GM12891 (cell line): Measurements from ENCODE around the gene APLP1.
A peak's percentile ranks its signal among the peaks of the same experiment; 100 is the strongest.

ENCODE experiments used
- DNase-seq: peaks from one replicate; pipeline ENCODE4 v3.0.0; 2011; ENCODE audit warnings: low spot score; ENCODE audit not compliant: insufficient read length
- FAIRE-seq: peaks from 2 replicates; lab custom pipeline; 2011; peaks lifted over from hg19 to GRCh38; lab: Jason Lieb, UNC
- PAX5 ChIP-seq: IDR thresholded peaks from 2 replicates; pipeline ENCODE4 v1.6.1; 2011; ENCODE audit warnings: low read length, moderate library complexity, mild to moderate bottlenecking; ENCODE audit not compliant: insufficient read depth, severe bottlenecking
- POLR2A ChIP-seq: IDR thresholded peaks from 2 replicates; pipeline ENCODE4 v1.6.1; 2011; ENCODE audit warnings: low read depth, low read length, control low read depth
- POLR2AphosphoS5 ChIP-seq: IDR thresholded peaks from 2 replicates; pipeline ENCODE4 v1.6.1; 2011; ENCODE audit warnings: low read depth, low read length, control low read depth
- POU2F2 ChIP-seq: IDR thresholded peaks from 2 replicates; pipeline ENCODE4 v1.6.1; 2011; ENCODE audit warnings: low read depth, mild to moderate bottlenecking, control low read depth, low read length, moderate library complexity
- SPI1 ChIP-seq: IDR thresholded peaks from 2 replicates; pipeline ENCODE4 v1.6.1; 2011; ENCODE audit warnings: low read depth, low read length, control low read depth
- TAF1 ChIP-seq: IDR thresholded peaks from 2 replicates; pipeline ENCODE4 v1.6.1; 2011; ENCODE audit warnings: low read depth, low read length, control low read depth

APLP1 gene

DNA sequence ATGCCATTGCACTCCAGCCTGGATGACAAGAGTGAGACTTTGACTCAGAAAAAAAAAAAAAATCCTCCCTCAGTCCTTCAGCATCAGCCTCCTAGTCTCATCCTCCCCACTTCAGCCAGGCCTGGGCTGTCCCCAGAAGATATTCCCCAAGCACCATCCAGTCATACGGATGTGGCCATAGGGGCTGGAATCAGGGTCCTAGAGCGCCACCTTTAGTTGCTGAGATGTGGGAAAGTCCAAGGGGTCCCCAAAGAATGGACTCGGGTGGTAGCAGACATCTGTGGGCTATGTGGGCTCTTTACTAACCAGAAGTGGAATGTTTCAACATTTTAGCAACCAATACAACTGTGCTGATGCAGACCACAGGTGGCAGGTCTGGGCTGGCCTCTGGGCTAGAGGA is 42.8 kb downstream of the APLP1 start:
- TF ChIP-seq SPI1 (no peak), POLR2A (no peak), PAX5 (no peak), POU2F2 (no peak), TAF1 (no peak), POLR2AphosphoS5 (no peak)
- FAIRE-seq = no peak
- no peak for DNase-seq

- DNase-seq = no peak
- no peak for FAIRE-seq
- TF ChIP-seq POLR2A (no peak), POLR2AphosphoS5 (no peak), SPI1 (no peak), POU2F2 (no peak), TAF1 (no peak), PAX5 (no peak)
Observed at GRCh38 chr19:35911790-35912189, 43.4 kb downstream of the APLP1 start.

GRCh38 chr19:35913589-35913988 is 45.2 kb downstream of the APLP1 start:
- FAIRE-seq = no peak
- no peak for DNase-seq
- TF ChIP-seq POLR2AphosphoS5 (no peak), PAX5 (no peak), TAF1 (no peak)

DNA sequence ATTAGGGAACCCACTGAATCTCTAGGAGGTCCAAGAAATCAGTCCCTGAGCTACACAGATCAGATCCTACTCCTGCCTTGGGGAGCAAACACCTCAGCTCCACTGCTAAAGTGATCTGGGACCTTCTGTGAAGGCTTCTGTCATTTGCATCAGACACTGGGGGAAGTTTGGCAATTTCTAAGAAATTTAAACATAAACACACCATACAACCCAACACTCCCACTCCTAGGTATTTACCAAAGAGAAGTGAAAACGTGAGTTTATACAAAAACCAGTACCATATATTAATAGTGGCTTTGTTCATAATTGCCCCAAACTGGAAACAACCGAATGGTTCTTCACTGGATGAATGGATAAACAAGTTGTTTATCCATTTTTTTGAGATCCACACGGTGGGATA is 47.1 kb downstream of the APLP1 start:
- no peak for DNase-seq
- peak; percentile 48 for FAIRE-seq
- TF ChIP-seq POU2F2 = no peak
- peak; percentile 58; the same call in 1 of the 2 replicates for TF ChIP-seq SPI1

DNA sequence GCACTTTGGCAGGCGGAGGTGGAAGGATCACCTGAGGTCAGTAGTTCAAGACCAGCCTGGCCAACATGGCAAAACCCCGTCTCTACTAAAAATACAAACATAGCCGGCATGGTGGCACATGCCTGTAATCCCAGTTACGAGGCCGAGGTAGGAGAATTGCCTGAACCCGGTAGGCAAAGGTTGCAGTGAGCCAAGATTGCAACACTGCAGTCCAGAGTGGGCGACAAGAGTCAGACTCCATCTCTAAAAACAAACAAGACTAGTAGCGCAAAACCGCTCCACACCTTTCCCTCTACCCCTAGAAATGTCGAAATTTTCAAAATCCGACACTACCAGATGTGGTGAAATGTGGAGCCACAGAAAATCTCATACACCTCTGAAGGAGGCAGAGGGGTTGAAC is 50.9 kb downstream of the APLP1 start:
- no peak for FAIRE-seq
- TF ChIP-seq SPI1 (no peak), POLR2AphosphoS5 (no peak), TAF1 (no peak), POLR2A (no peak), PAX5 (no peak), POU2F2 (no peak)
- DNase-seq = no peak

DNA sequence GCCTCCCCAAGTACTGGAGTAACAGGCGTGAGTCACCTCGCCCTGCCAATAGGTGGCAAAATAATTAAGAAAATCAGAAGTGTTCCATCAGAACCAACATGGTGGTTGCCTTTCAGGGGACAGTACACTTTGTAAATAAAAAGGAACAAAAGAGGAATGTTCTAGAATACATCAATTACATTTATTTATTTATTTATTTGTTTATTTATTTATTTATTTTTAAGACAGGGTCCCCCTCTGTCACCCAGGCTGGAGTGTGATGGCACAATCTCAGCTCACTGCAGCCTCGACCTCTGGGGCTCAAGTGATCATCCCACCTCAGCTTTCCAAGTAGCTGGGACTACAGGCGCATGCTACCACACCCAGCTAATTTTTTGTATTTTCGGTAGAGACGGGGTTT is 52.6 kb downstream of the APLP1 start:
- DNase-seq (no peak), FAIRE-seq (no peak)
- no peak for TF ChIP-seq SPI1
- no peak for TF ChIP-seq PAX5
- no peak for TF ChIP-seq TAF1
- no peak for TF ChIP-seq POLR2AphosphoS5
- TF ChIP-seq POU2F2 = no peak
- no peak for TF ChIP-seq POLR2A

GRCh38 chr19:35925501-35925900 is 57.1 kb downstream of the APLP1 start:
- TF ChIP-seq TAF1 (no peak), PAX5 (no peak), POLR2A (no peak), POU2F2 (no peak), POLR2AphosphoS5 (no peak), SPI1 (no peak)
- FAIRE-seq = no peak
- no peak for DNase-seq

DNA sequence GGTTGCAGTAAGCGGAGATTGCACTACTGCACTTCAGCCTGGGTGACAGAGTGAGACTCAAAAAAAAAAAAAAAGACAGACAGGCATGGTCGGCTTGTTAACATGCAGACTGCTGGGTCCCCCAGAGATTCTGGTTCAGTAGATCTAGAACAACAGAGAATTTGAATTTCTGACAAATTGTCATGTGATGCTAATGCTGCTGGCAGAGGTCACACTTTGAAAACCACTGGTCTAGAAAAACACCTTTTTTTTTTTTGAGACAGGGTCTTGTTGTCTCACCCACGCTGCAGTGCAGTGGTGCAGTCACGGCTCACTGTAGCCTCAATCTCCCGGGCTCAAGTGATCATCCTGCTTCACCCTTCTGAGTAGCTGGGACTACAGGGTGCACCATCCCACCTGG is 60.1 kb downstream of the APLP1 start:
- TF ChIP-seq POLR2A = no peak
- no peak for TF ChIP-seq PAX5
- TF ChIP-seq POLR2AphosphoS5 = no peak
- no peak for TF ChIP-seq TAF1
- TF ChIP-seq POU2F2 = no peak
- TF ChIP-seq SPI1 = no peak
- FAIRE-seq = no peak
- no peak for DNase-seq
